A673 (cell line): ENCODE results near the gene SEC16A. TPM values are rescaled to one million over a fixed set of nuclear protein-coding genes. Genes with fewer than 3 reads are reported as not detected.

ENCODE experiments used
- BruUV-seq: library from RNA; stranded (reverse); fragments of 400-500 nt; replicated peaks from 2 replicates; lab custom pipeline; 2021; lab: Mats Ljungman, UMichigan
- CTCF ChIA-PET: fragments of 300-600 bp; sonication (Branson Sonifier 250); formaldehyde crosslinking; loops from one replicate; lab custom pipeline; 2022; ENCODE audit warnings: antibody characterized with exemption; lab: Charles Lee
- POLR2A ChIA-PET: fragments of 300-600 bp; sonication (Branson Sonifier 250); formaldehyde crosslinking; loops from one replicate; lab custom pipeline; 2022; ENCODE audit warnings: antibody characterized with exemption; ENCODE audit not compliant: low non-redundant PET; lab: Charles Lee
- DNase-seq: peaks from one replicate; pipeline ENCODE4 v3.0.0-alpha.2; 2015; ENCODE audit warnings: low spot score
- H3K27ac ChIP-seq: fragments of 200-600 bp; sonication (generic); 2 replicates; pipeline ENCODE4 v1.5.1; 2016; ENCODE audit warnings: mixed run types, low read depth, mild to moderate bottlenecking, mixed read lengths, antibody characterized with exemption, low read length; ENCODE audit not compliant: poor library complexity, severe bottlenecking
- H3K27me3 ChIP-seq: fragments of 200-600 bp; sonication (generic); replicated peaks from 2 replicates; pipeline ENCODE4 v1.6.1; 2017; ENCODE audit warnings: mixed run types, low read depth, mild to moderate bottlenecking, mixed read lengths, antibody characterized with exemption, low read length; ENCODE audit not compliant: insufficient read depth, poor library complexity
- H3K36me3 ChIP-seq: fragments of 200-600 bp; sonication (generic); 2 replicates; pipeline ENCODE4 v1.6.1; 2016; ENCODE audit warnings: mixed run types, mild to moderate bottlenecking, mixed read lengths, antibody characterized with exemption, low read length; ENCODE audit not compliant: insufficient read depth, poor library complexity, severe bottlenecking
- H3K4me1 ChIP-seq: fragments of 200-600 bp; sonication (generic); 2 replicates; pipeline ENCODE4 v1.6.1; 2017; ENCODE audit warnings: mixed run types, mild to moderate bottlenecking, mixed read lengths, antibody characterized with exemption, low read length; ENCODE audit not compliant: insufficient read depth, poor library complexity, severe bottlenecking
- H3K4me3 ChIP-seq: fragments of 200-600 bp; sonication (generic); 2 replicates; pipeline ENCODE4 v1.5.1; 2016; ENCODE audit warnings: low read depth, mixed run types, mild to moderate bottlenecking, mixed read lengths, low read length; ENCODE audit not compliant: poor library complexity, severe bottlenecking
- H3K9me3 ChIP-seq: fragments of 200-600 bp; sonication (generic); 2 replicates; pipeline ENCODE4 v1.6.1; 2016; ENCODE audit warnings: mixed run types, low read depth, mild to moderate bottlenecking, mixed read lengths, antibody characterized with exemption, low read length; ENCODE audit not compliant: poor library complexity, severe bottlenecking
- CTCF ChIP-seq: fragments of 300-800, 200-600 bp; sonication (generic); conservative IDR thresholded peaks from 2 replicates; pipeline ENCODE4 v1.5.1; 2017; ENCODE audit warnings: low read depth, mild to moderate bottlenecking, antibody characterized with exemption, low read length, moderate library complexity, mixed read lengths
- EZH2 ChIP-seq: fragments of 200-600 bp; sonication (generic); IDR thresholded peaks from 2 replicates; pipeline ENCODE4 v1.6.1; 2017; ENCODE audit warnings: borderline replicate concordance, low read depth, mild to moderate bottlenecking, mixed read lengths, antibody characterized with exemption, low read length; ENCODE audit not compliant: poor library complexity, severe bottlenecking
- intact Hi-C: fragments of 100-400 bp; cut with micrococcal nuclease; formaldehyde crosslinking; loops from one replicate; pipeline ENCODE4 v1.10.0; 2022; ENCODE audit not compliant: unreplicated experiment
- total RNA-seq: library from RNA; stranded (reverse); gene quantifications from 2 replicates; pipeline ENCODE4 v1.2.3, GENCODE V29; 2021

Gene SEC16A
- total RNA-seq, 1 experiment from 2014 or later, result 72.9 TPM

GRCh38 chr9:136531186-136531903 is 48.5 kb upstream of the SEC16A start:
- Histone ChIP-seq H3K4me1 (peaks cover 14% of the 10 kb centered on the region), H3K9me3 (no peaks in the 10 kb centered on the region), H3K36me3 (peaks cover 5% of the 10 kb centered on the region), H3K4me3 (no peak overlapping the region), H3K27me3 (no peaks in the 10 kb centered on the region), H3K27ac (no peak overlapping the region)
- POLR2A ChIA-PET, result no interaction called here
- intact Hi-C loops, result no loop called here
- DNase-seq, result no peak
- no peak for TF ChIP-seq CTCF
- no peak for TF ChIP-seq EZH2
- CTCF ChIA-PET, result no interaction called here
- BruUV-seq, result no TSS peak

- no peaks in the 10 kb centered on the region for H3K9me3 ChIP-seq
- intact Hi-C loops, result no loop called here
- TF ChIP-seq EZH2, result no peak
- no peak for DNase-seq
- BruUV-seq, result no TSS peak
- H3K4me1 ChIP-seq, result peaks cover 14% of the 10 kb centered on the region
- H3K27me3 ChIP-seq, result no peaks in the 10 kb centered on the region
- ChIA-PET CTCF (interaction anchor here (0.6 kb wide), 1 partner anchor 94 kb away, joined by 3 read pairs; no protein-coding TSS in a partner anchor), POLR2A (no interaction called here)
- H3K36me3 ChIP-seq, result peaks cover 5% of the 10 kb centered on the region
- no peak overlapping the region for H3K4me3 ChIP-seq
- H3K27ac ChIP-seq, result no peak overlapping the region
These were observed 47.7 kb upstream of the SEC16A start for GRCh38 chr9:136530461-136531089.

GRCh38 chr9:136529516-136530460 is 46.9 kb upstream of the SEC16A start:
- Histone ChIP-seq H3K36me3 (peaks cover 5% of the 10 kb centered on the region), H3K4me1 (peaks cover 14% of the 10 kb centered on the region), H3K27me3 (no peaks in the 10 kb centered on the region), H3K9me3 (no peaks in the 10 kb centered on the region), H3K27ac (no peak overlapping the region), H3K4me3 (no peak overlapping the region)
- BruUV-seq, result no TSS peak
- ChIA-PET CTCF (interaction anchor here (0.6 kb wide), 1 partner anchor 95 kb away, joined by 3 read pairs; no protein-coding TSS in a partner anchor), POLR2A (interaction anchor here (0.7 kb wide), 1 partner anchor 224 kb away, joined by 6 read pairs; no protein-coding TSS in a partner anchor)
- TF ChIP-seq CTCF, result no peak
- no peak for TF ChIP-seq EZH2
- no peak for DNase-seq
- intact Hi-C loops, result no loop called here
